T-helper 1 cell (primary cell): ENCODE results near the gene C1orf122.

Experiments used
- DNase-seq, 5 donors: peaks; one replicate each; pipeline ENCODE4 v3.0.0-alpha.2; 2012 to 2020

Gene C1orf122

GRCh38 chr1:37846647-37847339, 39.2 kb downstream of the C1orf122 start:
- DNase-seq: no peak

- no peak for DNase-seq
These were observed 41.9 kb downstream of the C1orf122 start for GRCh38 chr1:37849480-37849879.

GRCh38 chr1:37850352-37850955, 42.9 kb downstream of the C1orf122 start:
- no peak for DNase-seq

DNA sequence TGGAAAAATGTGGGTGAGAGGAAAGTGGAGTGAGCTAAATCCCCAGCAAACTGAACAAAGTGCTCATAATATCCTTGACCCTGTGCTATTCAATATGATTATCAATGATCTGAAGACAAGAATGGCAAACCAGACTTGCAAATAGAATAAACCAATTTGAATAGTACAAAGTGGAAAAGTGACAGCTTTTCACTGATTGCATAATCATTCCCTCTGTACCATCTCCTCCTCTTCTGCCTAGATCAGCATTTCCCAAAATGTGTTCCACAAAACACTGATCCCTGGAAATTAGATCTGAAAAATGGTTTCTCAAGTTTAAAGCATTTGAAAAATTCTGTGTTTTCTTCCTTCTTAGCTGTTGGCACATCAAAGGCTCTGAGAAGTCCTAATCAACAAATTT, 43.7 kb downstream of the C1orf122 start:
- no peak for DNase-seq

DNA sequence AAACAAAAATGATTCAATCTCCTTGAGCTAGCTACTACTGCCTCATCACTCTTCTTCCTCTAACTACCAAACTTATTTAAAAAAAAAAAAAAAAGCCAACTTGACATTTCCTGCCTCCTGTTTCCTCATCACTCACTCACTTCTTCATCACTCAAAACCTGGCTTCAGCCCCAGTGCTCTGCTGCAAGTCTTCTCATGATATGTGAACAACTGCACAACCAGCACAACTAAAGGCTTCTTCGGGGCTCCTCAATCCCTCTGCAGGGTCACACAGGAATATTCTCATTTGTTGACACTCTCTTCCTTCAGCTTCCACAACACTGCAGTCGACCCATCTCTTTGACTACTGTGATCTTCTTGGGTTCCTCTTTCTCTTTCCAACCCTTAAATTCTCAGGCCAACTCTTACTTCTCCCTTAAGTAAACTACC, 44.2 kb downstream of the C1orf122 start:
- peak in 1 of 5 donors; percentile 19 for DNase-seq

GRCh38 chr1:37853157-37853556, 45.6 kb downstream of the C1orf122 start:
- no peak for DNase-seq

GRCh38 chr1:37854406-37854805, 46.8 kb downstream of the C1orf122 start:
- DNase-seq: no peak
